GM23338 (cell line): Measurements from ENCODE around the gene GARIN6. TPM values are rescaled to one million over a fixed set of nuclear protein-coding genes. Genes with fewer than 3 reads are reported as not detected.

Source experiments
- ATAC-seq: fragments of 200-7000 bp; cut with Tn5 transposase; 3 replicates; pipeline ENCODE4 v1.9.1; 2020
- DNase-seq: peaks from one replicate; pipeline ENCODE4 v3.0.0-alpha.2; 2015; ENCODE audit warnings: low spot score
- H2AFZ ChIP-seq: fragments of 200-600 bp; sonication (generic); 2 replicates; pipeline ENCODE4 v1.8.0; 2016; ENCODE audit warnings: antibody characterized with exemption, mild to moderate bottlenecking, moderate library complexity
- H3F3A ChIP-seq: fragments of 200-600 bp; sonication (generic); replicated peaks from 2 replicates; pipeline ENCODE4 v1.8.0; 2017; ENCODE audit warnings: antibody characterized with exemption, mixed run types, low read depth
- H3K27ac ChIP-seq: fragments of 200-600 bp; sonication (generic); 2 replicates; pipeline ENCODE4 v1.6.1; 2016; ENCODE audit warnings: low read depth
- H3K27me3 ChIP-seq: fragments of 200-600 bp; sonication (generic); 2 replicates; pipeline ENCODE4 v1.8.0; 2016; ENCODE audit warnings: mild to moderate bottlenecking, mixed run types, moderate library complexity; ENCODE audit not compliant: insufficient read depth
- H3K36me3 ChIP-seq: fragments of 200-600 bp; sonication (generic); 2 replicates; pipeline ENCODE4 v1.8.0; 2016; ENCODE audit warnings: mild to moderate bottlenecking; ENCODE audit not compliant: insufficient read depth
- H3K4me1 ChIP-seq: fragments of 200-600 bp; sonication (generic); 2 replicates; pipeline ENCODE4 v1.8.0; 2016; ENCODE audit warnings: mild to moderate bottlenecking, moderate library complexity; ENCODE audit not compliant: insufficient read depth
- H3K4me2 ChIP-seq: fragments of 200-600 bp; sonication (generic); 2 replicates; pipeline ENCODE4 v1.7.1; 2017; ENCODE audit warnings: mixed run types
- H3K4me3 ChIP-seq: fragments of 200-600 bp; sonication (generic); 2 replicates; pipeline ENCODE4 v1.6.1; 2016; ENCODE audit warnings: mixed run types
- H3K79me2 ChIP-seq: fragments of 200-600 bp; sonication (generic); replicated peaks from 2 replicates; pipeline ENCODE4 v1.8.0; 2017; ENCODE audit warnings: mild to moderate bottlenecking; ENCODE audit not compliant: insufficient read depth
- H3K9me2 ChIP-seq: fragments of 200-600 bp; sonication (generic); 2 replicates; pipeline ENCODE4 v1.8.0; 2017; ENCODE audit not compliant: insufficient read depth
- H4K20me1 ChIP-seq: fragments of 200-600 bp; sonication (generic); replicated peaks from 2 replicates; pipeline ENCODE4 v1.8.0; 2017; ENCODE audit warnings: mild to moderate bottlenecking; ENCODE audit not compliant: insufficient read depth
- H3K27ac Mint-ChIP-seq: 2 replicates; pipeline ENCODE4 v1.8.0; 2020; ENCODE audit warnings: inconsistent platforms, mild to moderate bottlenecking, moderate library complexity, mixed read lengths
- H3K27me3 Mint-ChIP-seq: 3 replicates; pipeline ENCODE4 v1.8.0; 2022; ENCODE audit warnings: low read depth, mild to moderate bottlenecking, moderate library complexity, mixed read lengths, inconsistent platforms; ENCODE audit not compliant: insufficient read depth, poor library complexity
- H3K36me3 Mint-ChIP-seq: 3 replicates; pipeline ENCODE4 v1.8.0; 2021; ENCODE audit warnings: low read depth, mild to moderate bottlenecking, inconsistent platforms, moderate library complexity, mixed read lengths
- H3K4me1 Mint-ChIP-seq: 3 replicates; pipeline ENCODE4 v1.8.0; 2020; ENCODE audit warnings: mild to moderate bottlenecking, inconsistent platforms, mixed read lengths
- H3K4me3 Mint-ChIP-seq: 3 replicates; pipeline ENCODE4 v1.8.0; 2021; ENCODE audit warnings: moderate library complexity, mild to moderate bottlenecking, inconsistent platforms, mixed read lengths
- H3K9me3 Mint-ChIP-seq: 3 replicates; pipeline ENCODE4 v1.8.0; 2020; ENCODE audit warnings: moderate library complexity, mild to moderate bottlenecking, inconsistent platforms, mixed read lengths
- CREB1 ChIP-seq: fragments of 250-450 bp; sonication (Bioruptor Pico); IDR thresholded peaks from 2 replicates; pipeline ENCODE4 v1.5.0; 2020; ENCODE audit warnings: low read depth, mild to moderate bottlenecking, moderate library complexity
- EZH2phosphoT487 ChIP-seq: fragments of 200-600 bp; sonication (generic); IDR thresholded peaks from one replicate; pipeline ENCODE4 v1.8.1; 2018; ENCODE audit warnings: antibody characterized with exemption; ENCODE audit not compliant: unreplicated experiment
- JUNB ChIP-seq: IDR thresholded peaks from one replicate; pipeline ENCODE4 v1.6.1; 2016; ENCODE audit warnings: antibody characterized with exemption; ENCODE audit not compliant: unreplicated experiment
- NANOG ChIP-seq: IDR thresholded peaks from 2 replicates; pipeline ENCODE4 v1.6.1; 2016; ENCODE audit warnings: antibody characterized with exemption, borderline replicate concordance
- POLR2AphosphoS5 ChIP-seq: IDR thresholded peaks from 2 replicates; pipeline ENCODE4 v1.6.1; 2016; ENCODE audit warnings: antibody characterized with exemption, low read depth
- REST ChIP-seq: IDR thresholded peaks from one replicate; pipeline ENCODE4 v1.6.1; 2018; ENCODE audit warnings: antibody characterized with exemption; ENCODE audit not compliant: unreplicated experiment
- STAT1 ChIP-seq: IDR thresholded peaks from one replicate; pipeline ENCODE4 v1.6.1; 2016; ENCODE audit warnings: antibody characterized with exemption; ENCODE audit not compliant: unreplicated experiment
- ZNF331 ChIP-seq: fragments of 250-450 bp; sonication (Bioruptor Pico); IDR thresholded peaks from 2 replicates; pipeline ENCODE4 v1.5.0; 2020; ENCODE audit warnings: low read depth, mild to moderate bottlenecking, moderate library complexity
- polyA plus RNA-seq: library from polyadenylated mRNA; unstranded; fragments of >200 nt; fragmentation: Nextera tagmentation; extraction: Ambion mirVana; gene quantifications from 2 replicates; pipeline ENCODE4 v1.2.1, GENCODE V29; 2016
- total RNA-seq: library from RNA; depleted of rRNA; stranded (reverse); fragments of >200 nt; shearing (Covaris generic); gene quantifications from 2 replicates; pipeline ENCODE4 v1.2.3, GENCODE V29; 2014
- TF ChIP-seq, protein P1 (sequence below), 2 experiments: fragments of 200-600 bp in 1 of 2; sonication (generic) in 1 of 2; conservative IDR thresholded peaks; 2 replicates each; pipeline versions ENCODE4 v1.5.1 to v1.6.1; 2016 to 2017; ENCODE audit warnings: antibody characterized with exemption in 2 of 2, low read depth in 2 of 2, mild to moderate bottlenecking in 2 of 2, moderate library complexity in 1 of 2

Gene GARIN6
- total and polyA plus RNA-seq, 2 experiments from 2014 or later: 0.44 TPM; not detected in 1

DNA sequence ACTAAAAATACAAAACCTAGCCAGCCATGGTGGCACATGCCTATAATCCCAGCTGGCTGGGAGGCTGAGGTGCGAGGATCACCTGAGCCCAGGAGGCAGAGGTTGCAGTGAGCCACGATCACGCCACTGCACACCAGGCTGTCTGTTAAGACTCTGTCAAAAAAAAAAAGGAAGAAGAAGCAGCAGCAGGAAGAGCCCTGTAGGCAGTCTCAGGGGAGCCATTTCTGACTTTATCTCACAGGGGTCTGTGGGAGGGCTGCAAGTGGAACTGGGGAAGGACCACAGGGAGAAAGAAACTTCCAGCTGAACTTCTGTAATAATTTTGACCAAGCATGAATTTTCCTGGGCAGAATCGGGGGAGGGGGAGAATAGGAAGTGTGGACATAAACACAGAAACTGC is 32.7 kb downstream of the GARIN6 start (continued):
- TF ChIP-seq, protein P1, sequence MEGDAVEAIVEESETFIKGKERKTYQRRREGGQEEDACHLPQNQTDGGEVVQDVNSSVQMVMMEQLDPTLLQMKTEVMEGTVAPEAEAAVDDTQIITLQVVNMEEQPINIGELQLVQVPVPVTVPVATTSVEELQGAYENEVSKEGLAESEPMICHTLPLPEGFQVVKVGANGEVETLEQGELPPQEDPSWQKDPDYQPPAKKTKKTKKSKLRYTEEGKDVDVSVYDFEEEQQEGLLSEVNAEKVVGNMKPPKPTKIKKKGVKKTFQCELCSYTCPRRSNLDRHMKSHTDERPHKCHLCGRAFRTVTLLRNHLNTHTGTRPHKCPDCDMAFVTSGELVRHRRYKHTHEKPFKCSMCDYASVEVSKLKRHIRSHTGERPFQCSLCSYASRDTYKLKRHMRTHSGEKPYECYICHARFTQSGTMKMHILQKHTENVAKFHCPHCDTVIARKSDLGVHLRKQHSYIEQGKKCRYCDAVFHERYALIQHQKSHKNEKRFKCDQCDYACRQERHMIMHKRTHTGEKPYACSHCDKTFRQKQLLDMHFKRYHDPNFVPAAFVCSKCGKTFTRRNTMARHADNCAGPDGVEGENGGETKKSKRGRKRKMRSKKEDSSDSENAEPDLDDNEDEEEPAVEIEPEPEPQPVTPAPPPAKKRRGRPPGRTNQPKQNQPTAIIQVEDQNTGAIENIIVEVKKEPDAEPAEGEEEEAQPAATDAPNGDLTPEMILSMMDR (conservative IDR thresholded peaks at IDR 0.05; ENCODE audit: low read depth in 2 of 2): no peak
- TF ChIP-seq STAT1 (no peak), POLR2AphosphoS5 (no peak), NANOG (no peak), REST (no peak), EZH2phosphoT487 (no peak), CREB1 (CRISPR knock-in tag) (no peak)

GRCh38 chr12:99686142-99686541 is 38.6 kb downstream of the GARIN6 start:
- no peaks in the 10 kb centered on the region for H4K20me1 ChIP-seq
- H3K79me2 ChIP-seq: no peaks in the 10 kb centered on the region
- H3K9me2 ChIP-seq: no peaks in the 10 kb centered on the region
- H3K4me1 Mint-ChIP-seq: peaks cover under 1% of the 10 kb centered on the region; the same call in 2 of the 3 replicates
- no peak overlapping the region for H3K4me3 Mint-ChIP-seq
- peaks cover 3% of the 10 kb centered on the region; the same call in 1 of the 2 replicates for H3K4me1 ChIP-seq
- no peak overlapping the region for H3K27ac Mint-ChIP-seq
- H3K36me3 Mint-ChIP-seq: peaks cover under 1% of the 10 kb centered on the region; the same call in 1 of the 3 replicates
- DNase-seq (no peak), ATAC-seq (no peak)
- H3K4me2 ChIP-seq: no peak overlapping the region
- no peaks in the 10 kb centered on the region for H3K27me3 Mint-ChIP-seq
- H3K27ac ChIP-seq: no peak overlapping the region
- no peaks in the 10 kb centered on the region for H3F3A ChIP-seq
- H3K27me3 ChIP-seq: no peaks in the 10 kb centered on the region
- H3K9me3 Mint-ChIP-seq: no peaks in the 10 kb centered on the region
- no peak overlapping the region for H2AFZ ChIP-seq
- no peak overlapping the region for H3K4me3 ChIP-seq
- H3K36me3 ChIP-seq: no peaks in the 10 kb centered on the region
- TF ChIP-seq NANOG: no peak
- TF ChIP-seq JUNB: no peak
- no peak for TF ChIP-seq STAT1
- TF ChIP-seq CREB1 (CRISPR knock-in tag): no peak
- no peak for TF ChIP-seq POLR2AphosphoS5
- TF ChIP-seq, protein P1 (conservative IDR thresholded peaks at IDR 0.05; ENCODE audit: low read depth in 2 of 2): no peak
- TF ChIP-seq ZNF331 (CRISPR knock-in tag): no peak
- no peak for TF ChIP-seq REST
